ENCODE measurements around the gene TRIM15. TPM values are rescaled to one million over a fixed set of nuclear protein-coding genes. Genes with fewer than 3 reads are reported as not detected.
"Not testable (repeated sequence)": the region's sequence is repeated elsewhere in the genome, so short reads cannot be mapped to it uniquely, and the experiment has no call there.

TRIM15 gene
- total RNA-seq, 1 experiment from 2014 or later, result not detected

DNA sequence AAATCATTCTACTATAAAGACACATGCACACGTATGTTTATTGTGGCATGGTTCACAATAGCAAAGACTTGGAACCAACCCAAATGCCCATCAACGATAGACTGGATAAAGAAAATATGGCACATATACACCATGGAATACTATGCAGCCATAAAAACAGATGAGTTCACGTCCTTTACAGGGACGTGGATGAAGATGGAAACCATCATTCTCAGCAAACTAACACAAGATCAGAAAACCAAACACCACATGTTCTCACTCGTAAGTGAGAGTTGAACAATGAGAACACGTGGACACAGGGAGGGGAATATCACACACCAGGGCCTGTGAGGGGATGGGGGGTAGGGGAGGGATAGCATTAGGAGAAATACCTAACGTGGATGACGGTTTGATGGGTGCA is 23.1 kb upstream of the TRIM15 start:
- H3K27me3 ChIP-seq, H3K9me3 ChIP-seq, H3K36me3 ChIP-seq, DNase-seq, H3K4me3 ChIP-seq: not testable (repeated sequence)

- no peak for DNase-seq
- Histone ChIP-seq H3K36me3 (no peaks in the 10 kb centered on the region), H3K9me3 (no peaks in the 10 kb centered on the region), H3K4me3 (no peak overlapping the region), H3K27me3 (no peaks in the 10 kb centered on the region)
Measured at GRCh38 chr6:30142665-30143064, 20.7 kb upstream of the TRIM15 start.

DNA sequence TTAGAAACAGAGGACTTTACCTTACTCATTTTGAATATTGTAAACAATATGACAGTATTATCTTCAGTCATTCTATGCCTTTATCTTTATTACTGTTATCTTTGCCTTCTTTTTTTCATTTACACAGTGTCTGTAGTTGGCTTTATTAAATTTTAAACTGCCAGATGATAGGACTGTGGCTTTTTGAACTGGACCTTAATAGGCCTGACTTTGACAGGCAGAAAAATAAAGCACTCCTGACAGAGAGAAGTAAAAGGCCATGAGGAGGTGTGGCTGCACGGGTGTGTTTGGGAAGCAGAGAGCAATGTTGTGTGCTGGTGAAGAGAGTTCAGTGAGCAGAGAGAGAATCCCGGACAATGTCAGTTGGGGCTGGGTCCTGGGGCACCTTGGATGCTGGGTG is 19.6 kb upstream of the TRIM15 start:
- Histone ChIP-seq H3K9me3 (no peaks in the 10 kb centered on the region), H3K4me3 (no peak overlapping the region), H3K27me3 (no peaks in the 10 kb centered on the region), H3K36me3 (no peaks in the 10 kb centered on the region)
- no peak for DNase-seq

DNA sequence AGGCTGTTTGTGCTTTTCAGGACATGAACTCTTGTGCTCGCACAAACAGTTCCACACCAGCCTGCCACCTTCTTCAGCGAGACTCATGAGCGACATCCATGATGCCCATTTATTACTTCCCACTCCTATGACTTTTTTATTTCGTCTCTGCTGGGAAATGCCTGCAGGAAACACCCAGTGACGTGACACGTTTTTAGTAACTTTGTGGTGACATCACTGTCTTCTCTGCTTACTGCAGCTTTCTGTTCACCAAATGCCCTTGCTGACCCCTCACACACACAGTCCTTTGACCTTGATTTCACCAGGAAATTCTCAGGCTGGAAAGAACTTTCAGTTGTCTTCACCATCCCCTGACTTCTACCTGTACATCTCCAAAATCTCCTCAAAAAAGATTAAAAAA is 18.5 kb upstream of the TRIM15 start:
- no peak overlapping the region for H3K4me3 ChIP-seq
- H3K27me3 ChIP-seq, result no peaks in the 10 kb centered on the region
- H3K36me3 ChIP-seq, result no peaks in the 10 kb centered on the region
- no peak for DNase-seq
- H3K9me3 ChIP-seq, result no peaks in the 10 kb centered on the region

DNA sequence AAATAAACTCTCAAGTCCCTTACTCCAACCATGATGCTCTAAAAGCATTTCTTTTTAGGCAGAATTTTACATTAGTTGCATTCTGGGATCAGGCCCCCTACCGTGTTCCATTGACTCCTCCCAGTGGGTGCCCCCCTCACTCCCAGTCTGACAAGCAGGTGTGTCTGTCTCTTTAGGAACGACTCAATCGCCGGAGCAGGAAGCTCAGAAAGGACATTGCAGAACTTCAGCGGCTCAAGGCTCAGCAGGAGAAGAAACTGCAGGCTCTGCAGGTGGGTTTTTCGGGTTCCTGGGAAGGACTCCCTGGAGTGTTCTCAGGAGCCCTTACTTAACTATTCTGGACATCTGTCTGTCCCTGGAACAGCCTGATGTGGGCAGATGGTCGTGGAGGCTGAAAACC is 17.5 kb upstream of the TRIM15 start:
- DNase-seq, result no peak
- Histone ChIP-seq H3K27me3 (no peaks in the 10 kb centered on the region), H3K4me3 (no peak overlapping the region), H3K36me3 (no peaks in the 10 kb centered on the region), H3K9me3 (no peaks in the 10 kb centered on the region)

GRCh38 chr6:30147096-30147495 is 16.2 kb upstream of the TRIM15 start:
- Histone ChIP-seq H3K9me3 (no peaks in the 10 kb centered on the region), H3K27me3 (no peaks in the 10 kb centered on the region), H3K36me3 (no peaks in the 10 kb centered on the region), H3K4me3 (no peak overlapping the region)
- no peak for DNase-seq

DNA sequence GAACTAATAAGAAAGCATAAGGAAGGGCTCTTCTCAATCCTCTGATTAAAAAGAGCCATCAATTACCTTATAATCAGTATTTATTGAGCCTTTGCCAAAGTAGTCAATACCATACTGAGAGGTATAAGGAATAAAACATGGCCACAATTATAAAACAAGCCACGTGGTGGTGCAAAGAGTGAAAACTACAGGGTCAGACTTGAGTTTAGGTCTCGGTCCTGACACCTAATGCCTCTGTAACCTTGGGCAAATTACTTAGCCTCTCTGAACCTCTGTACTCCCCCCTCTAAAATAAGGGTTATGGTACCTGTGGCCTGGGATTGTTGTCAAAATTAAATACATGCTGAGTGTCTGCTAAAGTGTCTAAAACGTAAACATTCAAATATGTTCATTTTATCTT is 14.1 kb upstream of the TRIM15 start:
- Histone ChIP-seq H3K27me3 (no peaks in the 10 kb centered on the region), H3K9me3 (no peaks in the 10 kb centered on the region), H3K36me3 (no peaks in the 10 kb centered on the region), H3K4me3 (no peak overlapping the region)
- DNase-seq, result no peak

- Histone ChIP-seq H3K27me3 (no peaks in the 10 kb centered on the region), H3K36me3 (no peaks in the 10 kb centered on the region), H3K4me3 (no peak overlapping the region), H3K9me3 (no peaks in the 10 kb centered on the region)
- DNase-seq, result no peak
Measured at GRCh38 chr6:30149858-30150550, 13.3 kb upstream of the TRIM15 start.

GRCh38 chr6:30150671-30151395 is 12.5 kb upstream of the TRIM15 start:
- no peak overlapping the region for H3K4me3 ChIP-seq
- no peaks in the 10 kb centered on the region for H3K9me3 ChIP-seq
- H3K27me3 ChIP-seq, result no peaks in the 10 kb centered on the region
- DNase-seq, result peak; percentile 25
- no peaks in the 10 kb centered on the region for H3K36me3 ChIP-seq

DNA sequence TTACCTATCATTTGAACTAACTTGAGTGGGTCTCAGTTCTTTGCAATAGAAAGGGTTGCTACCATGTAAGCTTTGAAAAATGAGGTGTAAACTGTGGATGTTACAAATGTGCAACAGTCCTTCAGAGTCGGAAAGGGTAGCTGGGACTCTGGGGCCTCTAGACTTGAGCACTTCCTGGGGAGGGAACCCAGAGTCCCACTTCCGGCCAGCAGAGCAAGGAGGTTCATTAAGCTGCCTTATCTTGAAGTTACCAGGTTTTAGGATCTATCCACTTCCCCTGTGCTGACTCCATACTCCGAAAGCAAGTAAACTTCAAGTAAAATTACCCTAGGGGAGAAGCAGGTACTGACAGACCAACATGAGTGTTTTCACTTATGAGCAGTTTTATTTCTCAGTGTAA is 11.8 kb upstream of the TRIM15 start:
- H3K9me3 ChIP-seq, result no peaks in the 10 kb centered on the region
- H3K4me3 ChIP-seq, result no peak overlapping the region
- H3K36me3 ChIP-seq, result no peaks in the 10 kb centered on the region
- H3K27me3 ChIP-seq, result no peaks in the 10 kb centered on the region
- DNase-seq, result no peak

- DNase-seq, result no peak
- no peaks in the 10 kb centered on the region for H3K36me3 ChIP-seq
- H3K9me3 ChIP-seq, result no peaks in the 10 kb centered on the region
- H3K4me3 ChIP-seq, result no peak overlapping the region
- H3K27me3 ChIP-seq, result no peaks in the 10 kb centered on the region
Measured at GRCh38 chr6:30152016-30152673, 11.2 kb upstream of the TRIM15 start.

GRCh38 chr6:30152910-30153610 is 10.3 kb upstream of the TRIM15 start:
- no peak for DNase-seq
- H3K9me3 ChIP-seq, result no peaks in the 10 kb centered on the region

DNA sequence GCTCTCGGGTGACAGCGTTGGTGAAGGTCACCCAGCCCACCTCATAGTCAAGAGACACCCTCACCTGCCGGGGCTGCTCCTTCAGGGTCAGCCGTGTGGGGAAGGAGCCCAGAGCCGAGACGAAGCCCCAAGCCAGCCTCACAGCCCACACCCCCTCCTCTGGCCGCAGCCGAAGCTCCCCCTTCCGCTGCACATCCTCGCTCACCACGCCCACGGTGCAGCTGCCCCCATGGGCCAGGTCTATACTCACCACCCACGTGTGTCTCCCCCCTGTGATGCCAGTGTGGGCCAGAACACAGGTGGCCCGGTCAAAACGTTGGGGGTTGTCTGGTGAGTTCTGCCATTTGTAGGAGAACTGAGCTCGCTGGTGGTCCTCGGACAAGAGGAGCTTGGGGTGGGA is 9.3 kb upstream of the TRIM15 start:
- Histone ChIP-seq H3K36me3 (no peaks in the 10 kb centered on the region), H3K27me3 (no peaks in the 10 kb centered on the region), H3K9me3 (no peaks in the 10 kb centered on the region), H3K4me3 (no peak overlapping the region)
- no peak for DNase-seq

More at GRCh38 chr6:30152910-30153610, 10.3 kb upstream of the TRIM15 start:
- Histone ChIP-seq H3K4me3 (no peak overlapping the region), H3K36me3 (no peaks in the 10 kb centered on the region), H3K27me3 (no peaks in the 10 kb centered on the region)

GRCh38 chr6:30154709-30155519 is 8.4 kb upstream of the TRIM15 start:
- H3K9me3 ChIP-seq, result no peaks in the 10 kb centered on the region
- DNase-seq, result peak; percentile 83
- no peaks in the 10 kb centered on the region for H3K36me3 ChIP-seq
- H3K4me3 ChIP-seq, result no peak overlapping the region
- no peaks in the 10 kb centered on the region for H3K27me3 ChIP-seq

GRCh38 chr6:30155520-30156261 is 7.7 kb upstream of the TRIM15 start:
- H3K36me3 ChIP-seq, result no peaks in the 10 kb centered on the region
- H3K27me3 ChIP-seq, result no peaks in the 10 kb centered on the region
- H3K4me3 ChIP-seq, result no peak overlapping the region
- H3K9me3 ChIP-seq, result no peaks in the 10 kb centered on the region
- DNase-seq, result no peak

DNA sequence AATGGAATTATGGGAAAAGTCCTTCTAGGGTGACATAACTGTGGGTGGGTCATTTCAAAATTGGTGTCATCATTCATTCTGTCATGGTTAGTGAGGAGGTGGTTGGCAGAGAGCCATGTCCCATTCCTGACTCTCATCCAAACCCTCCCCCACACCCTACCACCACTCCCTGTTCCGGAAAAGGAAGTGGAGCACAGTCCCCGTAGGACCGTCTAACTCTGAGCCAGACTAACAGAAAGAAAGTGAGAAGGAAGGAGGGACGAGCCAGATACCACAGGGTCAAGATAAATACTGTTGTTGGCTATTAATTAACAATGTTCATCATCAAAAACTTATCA is 7.1 kb upstream of the TRIM15 start:
- H3K27me3 ChIP-seq, result no peaks in the 10 kb centered on the region
- no peaks in the 10 kb centered on the region for H3K9me3 ChIP-seq
- H3K36me3 ChIP-seq, result no peaks in the 10 kb centered on the region
- peak; percentile 11 for DNase-seq
- H3K4me3 ChIP-seq, result no peak overlapping the region
